Endometrium (tissue), 2 donors: ENCODE results near the gene KCND3.

Experiments
- FAIRE-seq: peaks from 2 replicates; lab custom pipeline; 2012; peaks lifted over from hg19 to GRCh38; lab: Jason Lieb, UNC
- donor health status: control.
- donor health status: control.

The KCND3 gene

GRCh38 chr1:111739925-111740765 is 249.3 kb downstream of the KCND3 start:
- FAIRE-seq: no peak

- FAIRE-seq: no peak
These were observed 250.1 kb downstream of the KCND3 start, which contains the start of gene INKA2 for GRCh38 chr1:111739194-111739924. Gene INKA2, minus strand, starts transcription at chr1:111739395. Its CDS starts 153 bp downstream, at chr1:111739242.

GRCh38 chr1:111738436-111739193 is 250.9 kb downstream of the KCND3 start:
- no peak for FAIRE-seq

- no peak for FAIRE-seq
These were observed 251.4 kb downstream of the KCND3 start for GRCh38 chr1:111738133-111738435.

- no peak for FAIRE-seq
These were observed 252.0 kb downstream of the KCND3 start for GRCh38 chr1:111737216-111738132.

GRCh38 chr1:111736548-111737215 is 252.8 kb downstream of the KCND3 start:
- FAIRE-seq: no peak

GRCh38 chr1:111735858-111736544 is 253.5 kb downstream of the KCND3 start:
- no peak for FAIRE-seq

- no peak for FAIRE-seq
These were observed 254.1 kb downstream of the KCND3 start for GRCh38 chr1:111735321-111735720.

GRCh38 chr1:111734856-111735255 is 254.6 kb downstream of the KCND3 start:
- FAIRE-seq: no peak

- no peak for FAIRE-seq
These were observed 255.0 kb downstream of the KCND3 start for GRCh38 chr1:111734426-111734825.

- FAIRE-seq: no peak
These were observed 255.5 kb downstream of the KCND3 start for GRCh38 chr1:111733992-111734341.

GRCh38 chr1:111733183-111733991 is 256.1 kb downstream of the KCND3 start:
- FAIRE-seq: no peak

- no peak for FAIRE-seq
These were observed 256.8 kb downstream of the KCND3 start for GRCh38 chr1:111732718-111733117.

GRCh38 chr1:111731956-111732355 is 257.5 kb downstream of the KCND3 start:
- no peak for FAIRE-seq

GRCh38 chr1:111730706-111731105 is 258.8 kb downstream of the KCND3 start:
- FAIRE-seq: no peak

GRCh38 chr1:111729946-111730681 is 259.4 kb downstream of the KCND3 start:
- no peak for FAIRE-seq

GRCh38 chr1:111729271-111729921 is 260.1 kb downstream of the KCND3 start:
- no peak for FAIRE-seq

- no peak for FAIRE-seq
These were observed 262.4 kb downstream of the KCND3 start for GRCh38 chr1:111727056-111727455.
